HG03575 (cell line): ENCODE data around the gene GABRB3.

Experiments used
- ATAC-seq: cut with Tn5 transposase; IDR thresholded peaks from one replicate; pipeline ENCODE4 v1.9.1; 2021; ENCODE audit not compliant: unreplicated experiment, insufficient number of reproducible peaks, low FRiP score; ENCODE audit errors: extremely low read depth

The GABRB3 gene

GRCh38 chr15:26640601-26641000 lies 132.3 kb downstream of the GABRB3 start:
- no peak for ATAC-seq

GRCh38 chr15:26639966-26640365 lies 132.9 kb downstream of the GABRB3 start:
- no peak for ATAC-seq

- no peak for ATAC-seq
Measured at GRCh38 chr15:26635614-26636013, 137.3 kb downstream of the GABRB3 start.

GRCh38 chr15:26635105-26635504 lies 137.8 kb downstream of the GABRB3 start:
- ATAC-seq: no peak

- no peak for ATAC-seq
Measured at GRCh38 chr15:26634319-26634718, 138.5 kb downstream of the GABRB3 start.

- no peak for ATAC-seq
Measured at GRCh38 chr15:26632500-26632899, 140.4 kb downstream of the GABRB3 start.

- no peak for ATAC-seq
Measured at GRCh38 chr15:26631894-26632293, 141.0 kb downstream of the GABRB3 start.

- ATAC-seq: no peak
Measured at GRCh38 chr15:26630857-26631256, 142.0 kb downstream of the GABRB3 start.

GRCh38 chr15:26628879-26629529 lies 143.9 kb downstream of the GABRB3 start:
- ATAC-seq: no peak

GRCh38 chr15:26628071-26628470 lies 144.8 kb downstream of the GABRB3 start:
- no peak for ATAC-seq

GRCh38 chr15:26624128-26624527 lies 148.7 kb downstream of the GABRB3 start:
- ATAC-seq: no peak

GRCh38 chr15:26623071-26623470 lies 149.8 kb downstream of the GABRB3 start:
- ATAC-seq: no peak

GRCh38 chr15:26621816-26622215 lies 151.1 kb downstream of the GABRB3 start:
- ATAC-seq: no peak

- ATAC-seq: no peak
Measured at GRCh38 chr15:26620528-26621458, 152.1 kb downstream of the GABRB3 start.

- no peak for ATAC-seq
Measured at GRCh38 chr15:26615927-26616302, 157.0 kb downstream of the GABRB3 start.

- no peak for ATAC-seq
Measured at GRCh38 chr15:26615188-26615926, 157.5 kb downstream of the GABRB3 start.

GRCh38 chr15:26614734-26615133 lies 158.1 kb downstream of the GABRB3 start:
- no peak for ATAC-seq

- no peak for ATAC-seq
Measured at GRCh38 chr15:26598704-26599103, 174.2 kb downstream of the GABRB3 start.

- no peak for ATAC-seq
Measured at GRCh38 chr15:26595611-26596010, 177.3 kb downstream of the GABRB3 start.

- no peak for ATAC-seq
Measured at GRCh38 chr15:26590676-26591075, 182.2 kb downstream of the GABRB3 start.
